Mesendoderm (in vitro differentiated cells): ENCODE measurements around the gene DUOX2.
"Not testable (repeated sequence)": the region's sequence is repeated elsewhere in the genome, so short reads cannot be mapped to it uniquely, and the experiment has no call there.

Source experiments
- DNase-seq: peaks from one replicate; pipeline ENCODE4 v3.0.0; 2013
- H2AK5ac ChIP-seq: 2 replicates; pipeline ENCODE4 v1.6.1; 2013; ENCODE audit warnings: low read length, inconsistent platforms
- H2BK120ac ChIP-seq: 2 replicates; pipeline ENCODE4 v1.6.1; 2013; ENCODE audit warnings: low read depth, mild to moderate bottlenecking, low read length, moderate library complexity, mixed read lengths
- H2BK15ac ChIP-seq: replicated peaks from 2 replicates; pipeline ENCODE4 v1.6.1; 2013; ENCODE audit warnings: low read depth, mild to moderate bottlenecking, moderate library complexity
- H2BK5ac ChIP-seq: 2 replicates; pipeline ENCODE4 v1.6.1; 2013; ENCODE audit warnings: low read length, inconsistent platforms
- H3K18ac ChIP-seq: 2 replicates; pipeline ENCODE4 v1.6.1; 2013; ENCODE audit warnings: mild to moderate bottlenecking, low read length, mixed read lengths
- H3K23ac ChIP-seq: one replicate; pipeline ENCODE4 v1.6.1; 2013; ENCODE audit warnings: low read length
- H3K27ac ChIP-seq: 2 replicates; pipeline ENCODE4 v1.5.1; 2013; ENCODE audit warnings: low read depth, mild to moderate bottlenecking, inconsistent platforms, low read length, moderate library complexity
- H3K27me3 ChIP-seq: 2 replicates; pipeline ENCODE4 v1.6.1; 2013; ENCODE audit warnings: low read length, control low read depth, mild to moderate bottlenecking, inconsistent platforms; ENCODE audit not compliant: insufficient read depth, poor library complexity
- H3K36me3 ChIP-seq: 2 replicates; pipeline ENCODE4 v1.6.1; 2013; ENCODE audit warnings: low read length, inconsistent platforms; ENCODE audit not compliant: control insufficient read depth, insufficient read depth
- H3K4ac ChIP-seq: one replicate; pipeline ENCODE4 v1.6.1; 2013; ENCODE audit warnings: low read depth, mild to moderate bottlenecking, low read length, moderate library complexity
- H3K4me1 ChIP-seq: 2 replicates; pipeline ENCODE4 v1.6.1; 2013; ENCODE audit warnings: low read depth, low read length, inconsistent platforms; ENCODE audit not compliant: control insufficient read depth
- H3K4me2 ChIP-seq: 2 replicates; pipeline ENCODE4 v1.6.1; 2013; ENCODE audit warnings: low read length
- H3K4me3 ChIP-seq: 2 replicates; pipeline ENCODE4 v1.5.1; 2013; ENCODE audit warnings: mild to moderate bottlenecking, low read length
- H3K56ac ChIP-seq: one replicate; pipeline ENCODE4 v1.6.1; 2013; ENCODE audit warnings: low read length
- H3K79me1 ChIP-seq: 2 replicates; pipeline ENCODE4 v1.6.1; 2013; ENCODE audit warnings: low read length, inconsistent platforms
- H3K79me2 ChIP-seq: 2 replicates; pipeline ENCODE4 v1.6.1; 2013; ENCODE audit warnings: mild to moderate bottlenecking, low read length; ENCODE audit not compliant: control insufficient read depth, insufficient read depth
- H3K9ac ChIP-seq: 2 replicates; pipeline ENCODE4 v1.6.1; 2013; ENCODE audit warnings: low read length, inconsistent platforms
- H4K5ac ChIP-seq: one replicate; pipeline ENCODE4 v1.6.1; 2013; ENCODE audit warnings: low read length
- H4K8ac ChIP-seq: one replicate; pipeline ENCODE4 v1.6.1; 2013; ENCODE audit warnings: low read depth, mild to moderate bottlenecking, control low read depth, low read length, moderate library complexity
- WGBS: extraction: QIAGEN DNeasy Blood & Tissue Kit; methylation state at CpG from one replicate; pipeline ENCODE4 v1.1.7; 2013; ENCODE audit warnings: low lambda C conversion rate, missing lambda C conversion rate; ENCODE audit not compliant: insufficient coverage; ENCODE audit errors: extremely low coverage; 5-methylcytosine and 5-hydroxymethylcytosine counted together

Gene DUOX2

DNA sequence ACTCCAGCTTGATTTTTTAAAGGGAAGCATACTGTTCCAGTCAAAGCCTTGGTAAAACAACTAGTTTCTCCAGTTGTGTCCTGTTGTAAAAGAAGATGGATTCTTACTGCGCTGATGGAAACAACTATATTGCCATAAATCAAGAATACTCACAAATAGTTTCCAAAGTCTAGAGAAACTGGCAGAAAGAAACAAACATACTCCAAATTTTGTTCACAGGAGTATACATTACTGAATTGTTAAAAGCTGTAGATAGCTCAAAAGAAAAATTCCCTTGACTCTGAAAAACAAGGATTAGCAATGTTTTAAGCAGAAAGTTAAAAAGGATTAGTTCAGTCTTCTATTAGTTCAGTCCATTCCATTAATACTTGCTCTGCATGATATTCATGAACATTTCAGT is 63.4 kb downstream of the DUOX2 start:
- Histone ChIP-seq H3K27me3 (no peaks in the 10 kb centered on the region), H3K36me3 (no peaks in the 10 kb centered on the region), H2BK5ac (no peak overlapping the region), H3K79me2 (no peaks in the 10 kb centered on the region), H3K79me1 (no peaks in the 10 kb centered on the region), H3K9ac (no peak overlapping the region), H3K18ac (no peak overlapping the region), H3K4me2 (no peak overlapping the region), H3K23ac (no peak overlapping the region), H3K4me3 (no peak overlapping the region), H3K4me1 (no peaks in the 10 kb centered on the region), H2BK120ac (no peak overlapping the region), H3K56ac (no peak overlapping the region), H4K8ac (no peak overlapping the region), H2BK15ac (no peak overlapping the region), H3K4ac (no peak overlapping the region), H3K27ac (no peak overlapping the region), H4K5ac (no peak overlapping the region), H2AK5ac (no peak overlapping the region)
- WGBS = no CpG with 5 or more reads among the region's 1 CpG
- no peak for DNase-seq

DNA sequence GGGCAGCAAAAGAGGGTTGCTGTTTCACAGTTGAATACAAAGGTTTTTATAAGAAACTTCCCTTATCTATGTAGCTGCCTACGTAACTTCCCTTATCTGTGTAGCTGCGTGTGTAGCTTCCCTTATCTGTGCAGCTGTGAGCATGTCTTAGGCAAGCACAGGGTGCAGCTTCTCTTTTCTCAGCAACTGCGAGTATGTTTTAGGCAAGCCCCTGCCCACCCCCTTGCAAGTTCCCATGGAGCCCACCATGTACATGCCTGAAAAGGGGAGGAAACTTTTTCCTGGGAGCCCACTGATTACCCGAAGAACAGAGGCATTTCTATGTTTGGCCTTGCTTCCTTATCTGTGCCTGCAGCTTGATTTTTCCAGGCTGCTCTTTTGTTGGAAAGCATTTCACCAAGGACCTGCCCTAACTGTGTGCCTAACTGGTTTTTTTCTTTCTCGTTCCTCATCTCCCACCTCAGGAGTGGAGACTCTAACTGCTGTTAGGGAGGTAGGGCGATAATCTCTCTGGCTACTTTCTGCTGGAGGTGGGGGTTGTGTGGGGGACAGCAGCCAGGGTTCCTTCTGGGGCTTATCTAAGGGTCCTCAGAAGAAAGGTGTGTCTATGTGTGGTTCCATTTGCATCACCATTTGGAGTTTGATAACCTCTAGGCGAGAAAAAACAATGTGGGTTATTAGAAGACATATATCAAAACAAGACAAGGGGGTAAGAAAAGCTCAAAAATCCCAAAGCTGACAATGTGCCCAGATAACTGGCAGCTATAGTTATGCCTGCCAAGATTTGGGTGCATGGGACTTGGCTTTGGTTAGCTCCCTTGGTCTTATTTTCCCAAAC is 65.0 kb downstream of the DUOX2 start:
- no peaks in the 10 kb centered on the region for H3K36me3 ChIP-seq
- no peak overlapping the region for H3K9ac ChIP-seq
- H2BK15ac ChIP-seq = no peak overlapping the region
- no peak overlapping the region for H3K23ac ChIP-seq
- H3K4ac ChIP-seq = no peak overlapping the region
- H3K27me3 ChIP-seq = no peaks in the 10 kb centered on the region
- H3K4me3 ChIP-seq = no peak overlapping the region
- H4K5ac ChIP-seq = no peak overlapping the region
- H3K79me1 ChIP-seq = no peaks in the 10 kb centered on the region
- peak; percentile 75 for DNase-seq
- H2BK5ac ChIP-seq = no peak overlapping the region
- no peak overlapping the region for H4K8ac ChIP-seq
- no peaks in the 10 kb centered on the region for H3K4me1 ChIP-seq
- no peaks in the 10 kb centered on the region for H3K79me2 ChIP-seq
- no peak overlapping the region for H3K4me2 ChIP-seq
- WGBS = no CpG with 5 or more reads among the region's 7 CpGs
- H2BK120ac ChIP-seq = no peak overlapping the region
- peak overlapping the region; percentile 46 for H3K27ac ChIP-seq
- no peak overlapping the region for H3K18ac ChIP-seq
- no peak overlapping the region for H3K56ac ChIP-seq
- H2AK5ac ChIP-seq = no peak overlapping the region

DNA sequence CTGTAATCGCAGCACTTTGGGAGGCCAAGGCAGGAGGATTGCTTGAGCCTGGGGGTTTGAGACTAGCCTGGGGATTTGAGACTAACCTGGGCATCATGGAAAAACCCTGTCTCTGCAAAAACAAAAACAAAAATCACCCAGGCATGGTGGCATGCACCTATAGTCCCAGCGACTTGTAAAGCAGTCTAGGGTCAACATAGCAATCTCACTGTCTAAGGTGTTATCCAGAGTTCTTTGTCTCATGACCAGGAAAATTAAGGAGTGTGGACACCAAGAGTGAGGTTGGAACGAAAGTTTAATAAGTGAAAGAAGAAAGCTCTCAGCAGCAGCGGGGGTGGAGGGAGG is 65.6 kb downstream of the DUOX2 start:
- WGBS = no CpG with 5 or more reads among the region's 4 CpGs
- H4K5ac ChIP-seq, DNase-seq: not testable (repeated sequence)

GRCh38 chr15:45044270-45044669 is 69.7 kb downstream of the DUOX2 start:
- H3K9ac ChIP-seq, H3K27me3 ChIP-seq, H2BK5ac ChIP-seq, H3K18ac ChIP-seq, H2AK5ac ChIP-seq, H3K23ac ChIP-seq, H2BK120ac ChIP-seq, H2BK15ac ChIP-seq, H4K5ac ChIP-seq, H3K36me3 ChIP-seq, H3K4me2 ChIP-seq, H3K27ac ChIP-seq, H3K4ac ChIP-seq, H4K8ac ChIP-seq, H3K79me1 ChIP-seq, H3K79me2 ChIP-seq, H3K4me3 ChIP-seq, H3K4me1 ChIP-seq, DNase-seq, H3K56ac ChIP-seq: not testable (repeated sequence)
- no CpG with 5 or more reads among the region's 1 CpG for WGBS

More for the DNA sequence above, 65.6 kb downstream of the DUOX2 start:
- not testable (repeated sequence) for H3K27me3 ChIP-seq, H3K18ac ChIP-seq, H3K23ac ChIP-seq, H4K8ac ChIP-seq, H3K56ac ChIP-seq, H3K79me1 ChIP-seq, H3K4me1 ChIP-seq, H2BK15ac ChIP-seq, H3K4me3 ChIP-seq, H3K4me2 ChIP-seq, H3K9ac ChIP-seq, H2BK120ac ChIP-seq, H2AK5ac ChIP-seq, H3K27ac ChIP-seq, H3K79me2 ChIP-seq, H3K36me3 ChIP-seq, H2BK5ac ChIP-seq, H3K4ac ChIP-seq

DNA sequence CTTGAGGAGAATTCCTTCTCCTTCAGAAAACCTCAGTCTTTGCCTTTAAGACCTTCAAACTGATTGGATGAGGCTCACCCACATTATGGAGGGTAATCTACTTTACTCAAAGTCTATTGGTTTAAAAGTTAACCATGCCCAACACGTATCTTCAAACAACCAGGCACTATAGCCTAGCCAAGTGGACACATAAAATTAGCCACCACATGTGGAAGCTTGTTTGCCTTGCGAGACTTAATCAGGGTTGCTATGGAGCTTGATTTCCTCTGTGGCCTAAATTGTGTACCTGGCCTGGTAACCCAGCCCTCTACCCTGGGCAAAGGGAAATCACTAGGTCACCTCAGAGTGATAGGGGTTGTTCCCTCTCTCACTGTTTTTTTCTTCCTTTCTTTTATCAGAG is 71.1 kb downstream of the DUOX2 start:
- not testable (repeated sequence) for H2BK120ac ChIP-seq, H3K27ac ChIP-seq, H3K36me3 ChIP-seq, H3K79me2 ChIP-seq, H4K8ac ChIP-seq, H3K18ac ChIP-seq, H4K5ac ChIP-seq, H3K4me1 ChIP-seq, H3K79me1 ChIP-seq, H3K4me3 ChIP-seq, H3K27me3 ChIP-seq, H3K56ac ChIP-seq, H3K9ac ChIP-seq, H2BK5ac ChIP-seq, H2BK15ac ChIP-seq, H3K4me2 ChIP-seq, DNase-seq, H2AK5ac ChIP-seq, H3K4ac ChIP-seq, H3K23ac ChIP-seq
- no CpG with 5 or more reads among the region's 2 CpGs for WGBS
